ENCODE results near the gene TEP1. TPM values are rescaled to one million over a fixed set of nuclear protein-coding genes. Genes with fewer than 3 reads are reported as not detected.

TEP1 gene
- total and polyA plus RNA-seq, 2 of the 13 experiments (the other 11 are each of a cell fraction or from before 2014, with no cell fraction given), result 11.0 to 12.8 TPM

GRCh38 chr14:20415782-20416206 lies 2.5 kb upstream of the TEP1 start (continued):
- TF ChIP-seq DRAP1 (CRISPR knock-in tag; IDR thresholded peaks at IDR 0.05) (0 out of 2 replicates have a peak, but pooled peaks have one; percentile 39), ZNF879 (CRISPR knock-in tag; IDR thresholded peaks at IDR 0.05) (no peak), MXD1 (CRISPR knock-in tag; IDR thresholded peaks at IDR 0.05) (no peak), TRIM22 (IDR thresholded peaks at IDR 0.05) (no peak), ZNF414 (CRISPR knock-in tag; IDR thresholded peaks at IDR 0.05) (no peak), ATF6 (CRISPR knock-in tag; conservative IDR thresholded peaks at IDR 0.05) (peak; percentile 68; the same call in 1 of the 2 replicates), USF2 (IDR thresholded peaks at IDR 0.05; ENCODE audit: low read depth, low read length) (no peak), USF2 (CRISPR knock-in tag; IDR thresholded peaks at IDR 0.05; ENCODE audit: borderline replicate concordance) (no peak), POGK (CRISPR knock-in tag; conservative IDR thresholded peaks at IDR 0.05) (no peak), ZNF296 (CRISPR knock-in tag; conservative IDR thresholded peaks at IDR 0.05) (no peak), YEATS2 (CRISPR knock-in tag; IDR thresholded peaks at IDR 0.05; ENCODE audit: borderline replicate concordance) (no peak), ZNF639 (CRISPR knock-in tag; conservative IDR thresholded peaks at IDR 0.05) (no peak), ATF7-NPFF (CRISPR knock-in tag; IDR thresholded peaks at IDR 0.05; ENCODE audit: low read depth) (no peak), ZBTB39 (CRISPR knock-in tag; IDR thresholded peaks at IDR 0.05) (no peak)
